Measurements from ENCODE around the gene ALDH1B1.

Gene ALDH1B1

DNA sequence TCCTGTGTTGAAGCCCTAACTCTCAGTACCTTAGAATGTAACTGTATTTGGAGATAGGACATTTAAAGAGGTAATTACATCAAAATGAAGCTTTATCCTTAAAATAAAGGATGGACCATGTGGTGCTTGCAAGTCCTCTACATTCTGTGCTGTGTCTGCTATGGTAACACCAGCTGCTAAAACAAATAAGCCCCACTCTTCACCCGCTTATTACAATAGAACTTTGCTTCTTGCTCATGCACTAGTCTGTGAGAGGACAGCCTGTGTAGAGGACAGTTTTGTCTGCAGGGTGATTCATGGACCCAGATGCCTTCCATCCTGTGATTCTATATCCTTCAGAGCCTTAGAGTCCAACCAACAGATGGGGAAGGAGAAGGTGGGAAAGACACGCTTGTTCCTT, 44.2 kb downstream of the ALDH1B1 start:
- no peak for DNase-seq (ENCODE audit: low read depth)

DNA sequence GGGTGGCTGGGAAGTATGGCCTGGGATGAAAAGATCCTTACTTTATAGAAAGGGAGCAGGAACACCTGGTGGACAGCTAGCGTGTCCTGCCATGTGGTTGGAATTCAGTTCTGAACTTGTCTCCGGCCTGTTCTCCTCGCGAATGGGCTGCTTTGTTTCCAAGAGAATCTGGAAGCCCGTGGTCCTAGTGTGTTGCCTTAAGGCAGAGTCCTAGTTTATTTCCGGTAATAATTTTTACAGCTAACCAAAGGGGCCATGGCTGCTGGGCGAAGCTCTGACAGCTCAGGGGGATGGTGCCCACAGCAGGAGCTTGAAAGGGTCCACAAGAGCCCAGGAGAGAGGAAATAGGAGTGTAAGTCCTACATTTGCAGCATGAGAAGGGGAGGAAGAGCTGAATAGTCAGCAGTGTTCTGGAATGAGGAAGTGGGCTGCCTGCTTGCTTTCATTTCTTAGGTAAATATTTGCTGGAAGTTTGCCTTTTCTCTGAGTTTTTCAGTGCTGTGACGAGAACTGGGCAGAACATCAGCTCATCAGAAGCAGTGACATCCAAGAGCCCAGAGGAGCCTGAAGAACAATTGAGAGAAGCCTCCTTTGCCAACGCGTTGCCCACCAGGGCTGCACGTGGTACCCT, 44.8 kb downstream of the ALDH1B1 start:
- TF ChIP-seq, protein P1, sequence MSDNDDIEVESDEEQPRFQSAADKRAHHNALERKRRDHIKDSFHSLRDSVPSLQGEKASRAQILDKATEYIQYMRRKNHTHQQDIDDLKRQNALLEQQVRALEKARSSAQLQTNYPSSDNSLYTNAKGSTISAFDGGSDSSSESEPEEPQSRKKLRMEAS (IDR thresholded peaks at IDR 0.05; ENCODE audit: low read depth, low read length) = no peak
- TF ChIP-seq MYC (IDR thresholded peaks at IDR 0.05; ENCODE audit: low read depth, low read length) = no peak
- DNase-seq (ENCODE audit: low read depth) = peak; percentile 18
- no peak overlapping the region for H3K4me3 ChIP-seq (ENCODE audit: low read depth, low read length)

More for the DNA sequence above, 44.2 kb downstream of the ALDH1B1 start:
- TF ChIP-seq MYC (IDR thresholded peaks at IDR 0.05; ENCODE audit: low read depth, low read length) = no peak
- TF ChIP-seq, protein P2, sequence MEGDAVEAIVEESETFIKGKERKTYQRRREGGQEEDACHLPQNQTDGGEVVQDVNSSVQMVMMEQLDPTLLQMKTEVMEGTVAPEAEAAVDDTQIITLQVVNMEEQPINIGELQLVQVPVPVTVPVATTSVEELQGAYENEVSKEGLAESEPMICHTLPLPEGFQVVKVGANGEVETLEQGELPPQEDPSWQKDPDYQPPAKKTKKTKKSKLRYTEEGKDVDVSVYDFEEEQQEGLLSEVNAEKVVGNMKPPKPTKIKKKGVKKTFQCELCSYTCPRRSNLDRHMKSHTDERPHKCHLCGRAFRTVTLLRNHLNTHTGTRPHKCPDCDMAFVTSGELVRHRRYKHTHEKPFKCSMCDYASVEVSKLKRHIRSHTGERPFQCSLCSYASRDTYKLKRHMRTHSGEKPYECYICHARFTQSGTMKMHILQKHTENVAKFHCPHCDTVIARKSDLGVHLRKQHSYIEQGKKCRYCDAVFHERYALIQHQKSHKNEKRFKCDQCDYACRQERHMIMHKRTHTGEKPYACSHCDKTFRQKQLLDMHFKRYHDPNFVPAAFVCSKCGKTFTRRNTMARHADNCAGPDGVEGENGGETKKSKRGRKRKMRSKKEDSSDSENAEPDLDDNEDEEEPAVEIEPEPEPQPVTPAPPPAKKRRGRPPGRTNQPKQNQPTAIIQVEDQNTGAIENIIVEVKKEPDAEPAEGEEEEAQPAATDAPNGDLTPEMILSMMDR (IDR thresholded peaks at IDR 0.05; ENCODE audit: low read depth, low read length) = no peak
- TF ChIP-seq, protein P1 (IDR thresholded peaks at IDR 0.05; ENCODE audit: low read depth, low read length) = no peak
- no peak for TF ChIP-seq POLR2A (IDR thresholded peaks at IDR 0.05; ENCODE audit: extremely low read depth, insufficient read length)
- H3K4me3 ChIP-seq (ENCODE audit: low read depth, low read length) = no peak overlapping the region

DNA sequence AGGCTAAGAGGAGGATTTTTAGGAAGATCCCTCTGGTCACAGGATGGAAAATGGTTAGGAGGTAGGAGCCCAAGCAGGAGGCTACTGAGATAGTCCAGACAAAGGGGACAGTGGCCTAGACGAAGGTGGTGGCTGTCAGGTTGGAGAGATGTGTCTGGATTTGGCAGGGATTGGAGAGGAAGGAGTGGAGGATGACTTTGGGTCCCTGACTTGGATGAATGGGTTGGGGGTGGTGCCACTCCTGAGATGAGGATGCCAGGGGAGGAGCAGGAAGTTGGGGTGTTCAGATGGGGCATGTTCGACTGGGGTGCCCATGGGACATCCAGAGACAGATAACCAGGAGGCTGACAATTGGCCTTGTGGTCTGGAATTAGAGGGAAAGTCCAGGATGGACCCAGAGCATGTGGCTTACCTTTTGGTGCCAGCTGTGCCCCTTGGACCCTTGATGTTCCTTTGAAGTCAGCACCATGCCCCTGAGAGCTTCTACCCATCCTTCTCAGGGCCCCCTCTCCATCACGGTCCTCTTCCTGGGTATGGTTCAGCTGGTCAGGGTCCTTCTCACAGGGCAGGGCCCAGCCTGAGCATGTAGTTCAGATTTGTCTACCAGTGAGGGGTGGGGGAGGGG, 46.9 kb downstream of the ALDH1B1 start:
- TF ChIP-seq, protein P2 (IDR thresholded peaks at IDR 0.05; ENCODE audit: low read depth, low read length) = no peak
- TF ChIP-seq POLR2A (IDR thresholded peaks at IDR 0.05; ENCODE audit: extremely low read depth, insufficient read length) (no peak), MYC (IDR thresholded peaks at IDR 0.05; ENCODE audit: low read depth, low read length) (no peak)
- TF ChIP-seq, protein P1 (IDR thresholded peaks at IDR 0.05; ENCODE audit: low read depth, low read length) = no peak
- no peak overlapping the region for H3K4me3 ChIP-seq (ENCODE audit: low read depth, low read length)
- no peak for DNase-seq (ENCODE audit: low read depth)

DNA sequence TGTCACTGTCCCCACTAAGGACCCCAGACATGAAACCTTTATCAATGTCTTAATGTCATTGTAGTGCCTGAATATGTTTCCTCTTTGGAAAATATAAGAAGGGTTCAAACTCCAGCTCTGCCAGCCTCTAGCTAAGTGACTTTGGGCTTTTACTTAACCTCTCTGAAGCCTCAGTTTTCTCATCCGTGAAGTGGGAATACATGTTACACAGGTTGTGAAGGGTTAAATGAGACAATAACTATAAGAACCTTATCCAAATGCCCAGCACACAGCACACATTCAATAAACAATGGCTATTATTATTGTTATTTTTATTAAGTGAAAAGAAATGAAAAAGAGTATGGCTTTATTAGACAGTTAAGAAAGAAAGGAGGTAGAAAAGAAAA, 47.4 kb downstream of the ALDH1B1 start:
- TF ChIP-seq MYC (IDR thresholded peaks at IDR 0.05; ENCODE audit: low read depth, low read length) = no peak
- no peak for TF ChIP-seq POLR2A (IDR thresholded peaks at IDR 0.05; ENCODE audit: extremely low read depth, insufficient read length)
- TF ChIP-seq, protein P1 (IDR thresholded peaks at IDR 0.05; ENCODE audit: low read depth, low read length) = no peak
- TF ChIP-seq, protein P2 (IDR thresholded peaks at IDR 0.05; ENCODE audit: low read depth, low read length) = no peak
- no peak overlapping the region for H3K4me3 ChIP-seq (ENCODE audit: low read depth, low read length)

DNA sequence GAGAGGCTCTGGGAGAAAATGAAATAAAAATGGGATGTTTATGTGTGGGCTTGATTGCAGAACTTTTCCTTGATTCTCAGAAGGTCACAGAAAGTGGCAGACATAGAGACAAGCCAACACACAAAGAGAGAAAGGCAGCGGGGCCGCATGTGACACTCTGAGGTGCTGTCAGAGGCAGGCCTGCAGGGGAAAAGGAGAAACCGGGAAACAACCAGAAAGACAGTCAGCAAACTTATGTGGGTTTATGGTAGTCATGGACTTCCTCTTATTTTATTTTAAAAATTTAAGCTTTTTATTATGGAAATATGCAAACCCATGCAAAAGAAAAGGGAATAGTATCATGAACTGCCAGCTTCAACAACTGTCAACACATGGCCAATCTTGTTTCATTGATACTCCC, 48.0 kb downstream of the ALDH1B1 start:
- DNase-seq (ENCODE audit: low read depth) = no peak
- TF ChIP-seq, protein P1 (IDR thresholded peaks at IDR 0.05; ENCODE audit: low read depth, low read length) = no peak
- TF ChIP-seq MYC (IDR thresholded peaks at IDR 0.05; ENCODE audit: low read depth, low read length) = no peak
- TF ChIP-seq, protein P2 (IDR thresholded peaks at IDR 0.05; ENCODE audit: low read depth, low read length) = no peak
- TF ChIP-seq POLR2A (IDR thresholded peaks at IDR 0.05; ENCODE audit: extremely low read depth, insufficient read length) = no peak
- no peak overlapping the region for H3K4me3 ChIP-seq (ENCODE audit: low read depth, low read length)

More for the DNA sequence above, 47.4 kb downstream of the ALDH1B1 start:
- no peak for DNase-seq (ENCODE audit: low read depth)

DNA sequence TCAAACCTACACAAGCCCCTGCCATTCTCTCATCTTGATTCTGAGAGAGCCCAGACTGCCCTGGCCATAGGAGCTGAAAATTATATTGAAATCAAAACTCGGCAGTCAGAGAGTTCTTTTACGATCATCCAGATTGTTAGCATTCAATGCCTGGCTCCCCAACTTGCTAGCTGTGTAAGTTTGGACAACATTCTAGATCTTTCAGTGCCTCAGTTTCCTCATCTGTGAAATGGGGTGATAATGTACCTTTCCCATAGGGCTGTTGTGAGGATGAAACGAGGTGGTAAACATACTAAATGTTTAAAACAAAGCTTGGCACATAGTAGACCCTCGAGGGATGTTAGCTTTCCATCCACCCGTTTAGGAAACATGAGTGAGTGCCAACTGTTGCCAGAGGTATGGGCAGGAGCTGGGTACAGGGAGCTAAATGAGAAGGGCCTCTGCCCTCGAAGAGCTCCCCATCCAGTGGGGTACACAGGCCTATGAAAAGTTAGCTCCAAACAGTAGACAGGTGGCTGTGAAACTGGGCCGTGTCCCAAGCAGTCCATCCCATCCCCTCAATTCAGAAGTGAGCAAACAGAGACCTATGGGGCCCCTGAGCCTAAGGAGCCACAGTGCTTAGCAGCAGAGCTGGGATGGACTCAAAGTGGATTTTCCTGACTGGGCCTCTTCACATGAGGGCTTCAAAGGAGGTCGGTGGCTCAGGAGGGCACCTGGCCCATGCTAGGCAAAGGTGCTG, 49.0 kb downstream of the ALDH1B1 start:
- no peak for DNase-seq (ENCODE audit: low read depth)
- TF ChIP-seq, protein P1 (IDR thresholded peaks at IDR 0.05; ENCODE audit: low read depth, low read length) = no peak
- TF ChIP-seq MYC (IDR thresholded peaks at IDR 0.05; ENCODE audit: low read depth, low read length) (no peak), POLR2A (IDR thresholded peaks at IDR 0.05; ENCODE audit: extremely low read depth, insufficient read length) (no peak)
- TF ChIP-seq, protein P2 (IDR thresholded peaks at IDR 0.05; ENCODE audit: low read depth, low read length) = no peak
- no peak overlapping the region for H3K4me3 ChIP-seq (ENCODE audit: low read depth, low read length)
